ENCODE results near the gene CDIP1. TPM values are rescaled to one million over a fixed set of nuclear protein-coding genes. Genes with fewer than 3 reads are reported as not detected.

The CDIP1 gene
- total RNA-seq, 1 experiment from 2014 or later: 49.7 TPM

GRCh38 chr16:4537376-4538343 is 913 bp downstream of the CDIP1 start:
- no peaks in the 10 kb centered on the region for H4K20me1 ChIP-seq (ENCODE audit: control insufficient read depth, insufficient read depth, insufficient read length)
- no peak overlapping the region for H4K5ac ChIP-seq (ENCODE audit: insufficient read length, low read depth, low read length)
- H2BK12ac ChIP-seq (ENCODE audit: insufficient read length, low read depth, low read length): no peak overlapping the region
- H3T11ph ChIP-seq (ENCODE audit: low read length): no peak overlapping the region
- WGBS (ENCODE audit: extremely low coverage, insufficient read length, low lambda C conversion rate): no CpG with 5 or more reads among the region's 75 CpGs
- H3K4me1 ChIP-seq (ENCODE audit: insufficient read depth, low read length): no peaks in the 10 kb centered on the region; the same call in 1 of the 2 replicates
- H3K18ac ChIP-seq (ENCODE audit: insufficient read length, low read depth, low read length): peak overlapping the region; percentile 47
- H2BK120ac ChIP-seq (ENCODE audit: low read depth, low read length, poor library complexity, severe bottlenecking): no peak overlapping the region
- no peak overlapping the region for H3K27ac ChIP-seq (ENCODE audit: insufficient read length, low read depth, low read length)
- H3K56ac ChIP-seq (ENCODE audit: insufficient read length, low read depth, low read length): no peak overlapping the region
- no peak overlapping the region for H2AFZ ChIP-seq (ENCODE audit: low read length)
- Mint-ChIP-seq H3K27ac (peak overlapping the region in 2 of 3 experiments; percentile 34 to 53; a peak in 3 of 7 replicates), H3K9me3 (peaks cover 16 to 19% of the 10 kb centered on the region in 2 experiments), H3K4me1 (peaks cover 27 to 29% of the 10 kb centered on the region in 2 experiments), H3K27me3 (ENCODE audit: low read depth) (peaks cover 34% of the 10 kb centered on the region), H3K4me3 (peak overlapping the region; percentile 83 to 87), H3K36me3 (ENCODE audit: insufficient read depth in 1 of 3, low read depth in 3 of 3) (peaks cover 29 to 32% (median 29%) of the 10 kb centered on the region in 3 experiments)
- H2BK15ac ChIP-seq (ENCODE audit: low read depth, low read length): no peak overlapping the region
- H2AK5ac ChIP-seq (ENCODE audit: insufficient read length, low read length): no peak overlapping the region
- H3K27me3 ChIP-seq (ENCODE audit: insufficient read depth, low read length): no peaks in the 10 kb centered on the region; the same call in 1 of the 2 replicates
- no peak overlapping the region for H2BK20ac ChIP-seq (ENCODE audit: low read depth, low read length, poor library complexity, severe bottlenecking)
- H3K79me2 ChIP-seq (ENCODE audit: insufficient read depth, low read length): peaks cover 2% of the 10 kb centered on the region; the same call in 1 of the 2 replicates
- peak overlapping the region; percentile 65 for H3K4me2 ChIP-seq (ENCODE audit: insufficient read depth, insufficient read length, low read length)
- H3K9ac ChIP-seq (ENCODE audit: extremely low read depth, insufficient read length, low read length): peak overlapping the region; percentile 60
- peak; percentile 61 for DNase-seq
- no peak overlapping the region for H2BK5ac ChIP-seq (ENCODE audit: insufficient read length, low read length)
- peaks cover 5% of the 10 kb centered on the region for H3K9me3 ChIP-seq (ENCODE audit: control insufficient read depth, low read depth, low read length)
- TF ChIP-seq, protein P1, sequence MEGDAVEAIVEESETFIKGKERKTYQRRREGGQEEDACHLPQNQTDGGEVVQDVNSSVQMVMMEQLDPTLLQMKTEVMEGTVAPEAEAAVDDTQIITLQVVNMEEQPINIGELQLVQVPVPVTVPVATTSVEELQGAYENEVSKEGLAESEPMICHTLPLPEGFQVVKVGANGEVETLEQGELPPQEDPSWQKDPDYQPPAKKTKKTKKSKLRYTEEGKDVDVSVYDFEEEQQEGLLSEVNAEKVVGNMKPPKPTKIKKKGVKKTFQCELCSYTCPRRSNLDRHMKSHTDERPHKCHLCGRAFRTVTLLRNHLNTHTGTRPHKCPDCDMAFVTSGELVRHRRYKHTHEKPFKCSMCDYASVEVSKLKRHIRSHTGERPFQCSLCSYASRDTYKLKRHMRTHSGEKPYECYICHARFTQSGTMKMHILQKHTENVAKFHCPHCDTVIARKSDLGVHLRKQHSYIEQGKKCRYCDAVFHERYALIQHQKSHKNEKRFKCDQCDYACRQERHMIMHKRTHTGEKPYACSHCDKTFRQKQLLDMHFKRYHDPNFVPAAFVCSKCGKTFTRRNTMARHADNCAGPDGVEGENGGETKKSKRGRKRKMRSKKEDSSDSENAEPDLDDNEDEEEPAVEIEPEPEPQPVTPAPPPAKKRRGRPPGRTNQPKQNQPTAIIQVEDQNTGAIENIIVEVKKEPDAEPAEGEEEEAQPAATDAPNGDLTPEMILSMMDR (conservative IDR thresholded peaks at IDR 0.05): no peak
- H3K79me1 ChIP-seq (ENCODE audit: insufficient read depth, low read depth, low read length, poor library complexity, severe bottlenecking): no peaks in the 10 kb centered on the region
- no peak overlapping the region for H3K23ac ChIP-seq (ENCODE audit: insufficient read length, low read depth, low read length)
- H4K91ac ChIP-seq (ENCODE audit: insufficient read length, low read depth, low read length): no peak overlapping the region
- H4K8ac ChIP-seq (replicated peaks; ENCODE audit: insufficient read length, low read depth, low read length): no peak overlapping the region
- H3K14ac ChIP-seq (ENCODE audit: insufficient read depth, low read length): peak overlapping the region; percentile 90
- no peak overlapping the region for H3K4ac ChIP-seq (ENCODE audit: low read depth, low read length)
- H3K23me2 ChIP-seq (ENCODE audit: insufficient read length, low read depth, low read length, poor library complexity, severe bottlenecking): peaks cover 7% of the 10 kb centered on the region
